ENCODE measurements around the gene SH3GL1. TPM values are rescaled to one million over a fixed set of nuclear protein-coding genes. Genes with fewer than 3 reads are reported as not detected.

SH3GL1 gene
- total RNA-seq = 52.7 TPM
- polyA plus RNA-seq (ENCODE audit: insufficient read depth, low read depth, low replicate concordance) = 34.8 TPM
- long read RNA-seq, donor 1, transcript SH3GL1-201 (10 exons, 2,516 nt) = major isoform, 19 of 19 reads
- long read RNA-seq, donor 1, partial matches to known transcripts = 0 of 19 reads
- long read RNA-seq, donor 1, other reads (novel, unspliced or antisense) = 0 of 19 reads
- long read RNA-seq, donor 2, transcript SH3GL1-201 (10 exons, 2,516 nt) = major isoform, 23 of 62 reads
- long read RNA-seq, donor 2, partial matches to known transcripts = 31 of 62 reads
- long read RNA-seq, donor 2, other reads (novel, unspliced or antisense) = 8 of 62 reads
- long read RNA-seq, donor 3, transcript SH3GL1-201 (10 exons, 2,516 nt) = major isoform, 16 of 16 reads
- long read RNA-seq, donor 3, partial matches to known transcripts = 0 of 16 reads
- long read RNA-seq, donor 3, other reads (novel, unspliced or antisense) = 0 of 16 reads
- long read RNA-seq, donor 4, transcript SH3GL1-201 (10 exons, 2,516 nt) = major isoform, 22 of 22 reads
- long read RNA-seq, donor 4, partial matches to known transcripts = 0 of 22 reads
- long read RNA-seq, donor 4, other reads (novel, unspliced or antisense) = 0 of 22 reads
- long read RNA-seq, donor 5 = 0 reads
- long read RNA-seq, donor 6, partial matches to known transcripts = 0 of 3 reads
- long read RNA-seq, donor 6, other reads (novel, unspliced or antisense) = 0 of 3 reads
- long read RNA-seq, donor 7, transcript SH3GL1-201 (10 exons, 2,516 nt) = major isoform, 46 of 68 reads
- long read RNA-seq, donor 7, partial matches to known transcripts = 4 of 68 reads
- long read RNA-seq, donor 7, other reads (novel, unspliced or antisense) = 18 of 68 reads
- long read RNA-seq, donor 8, transcript SH3GL1-201 (10 exons, 2,516 nt) = major isoform, 12 of 17 reads
- long read RNA-seq, donor 8, partial matches to known transcripts = 5 of 17 reads
- long read RNA-seq, donor 8, other reads (novel, unspliced or antisense) = 0 of 17 reads
- long read RNA-seq, donor 9, transcript SH3GL1-201 (10 exons, 2,516 nt) = major isoform, 9 of 9 reads
- long read RNA-seq, donor 9, partial matches to known transcripts = 0 of 9 reads
- long read RNA-seq, donor 9, other reads (novel, unspliced or antisense) = 0 of 9 reads
- long read RNA-seq, donor 10, transcript SH3GL1-201 (10 exons, 2,516 nt) = major isoform, 21 of 21 reads
- long read RNA-seq, donor 10, partial matches to known transcripts = 0 of 21 reads
- long read RNA-seq, donor 10, other reads (novel, unspliced or antisense) = 0 of 21 reads

GRCh38 chr19:4400135-4400936 lies at the start of gene SH3GL1:
Gene SH3GL1, minus strand, starts transcription at chr19:4400547. Its CDS starts 179 bp downstream, at chr19:4400368.
- peak within 1 kb of the TSS; percentile 91 to 97 (median 91) for H3K4me3 ChIP-seq (ENCODE audit: low read length in 3 of 3)
- TF ChIP-seq CTCF (IDR thresholded peaks at IDR 0.05; ENCODE audit: borderline replicate concordance, extremely low read depth, insufficient read depth) = peak; percentile 100
- H3K4me1 ChIP-seq (ENCODE audit: control insufficient read depth in 2 of 3, insufficient read depth in 2 of 3, low read depth in 1 of 3, low read length in 3 of 3) = peaks cover 0 to 29% (median 27%) of the 10 kb centered on the region in 3 donors
- peaks cover 0 to 8% (median under 1%) of the 10 kb centered on the region in 3 donors for H3K36me3 ChIP-seq (ENCODE audit: control insufficient read depth in 2 of 3, insufficient read depth in 3 of 3, low read length in 3 of 3)
- DNase-seq (peak; percentile 93 to 98 (median 96)), FAIRE-seq (no peak)
- H3K9ac ChIP-seq (ENCODE audit: low read length in 3 of 3) = peak within 1 kb of the TSS; percentile 86 to 94 (median 91)
- H3K27ac ChIP-seq (ENCODE audit: low read depth in 2 of 2, low read length in 2 of 2) = peak within 1 kb of the TSS; percentile 82 to 89
- H3K27me3 ChIP-seq (ENCODE audit: control insufficient read depth, insufficient read depth, low read length) = no peaks in the 10 kb centered on the region
- no peaks in the 10 kb centered on the region for H3K9me3 ChIP-seq (ENCODE audit: control insufficient read depth in 2 of 3, insufficient read depth in 1 of 3, low read length in 3 of 3)
- intact Hi-C loops (cut with DNase I) = no loop called here

GRCh38 chr19:4449639-4450028 lies 49.3 kb upstream of the SH3GL1 start:
- no peak overlapping the region for H3K27ac ChIP-seq (ENCODE audit: low read depth in 2 of 2, low read length in 2 of 2)
- peaks cover 3 to 56% (median 25%) of the 10 kb centered on the region in 3 donors for H3K36me3 ChIP-seq (ENCODE audit: control insufficient read depth in 2 of 3, insufficient read depth in 3 of 3, low read length in 3 of 3)
- FAIRE-seq = no peak
- no peak for TF ChIP-seq CTCF (IDR thresholded peaks at IDR 0.05; ENCODE audit: borderline replicate concordance, extremely low read depth, insufficient read depth)
- H3K4me1 ChIP-seq (ENCODE audit: control insufficient read depth in 2 of 3, insufficient read depth in 2 of 3, low read depth in 1 of 3, low read length in 3 of 3) = no peaks in the 10 kb centered on the region
- no peaks in the 10 kb centered on the region for H3K27me3 ChIP-seq (ENCODE audit: control insufficient read depth, insufficient read depth, low read length)
- H3K9me3 ChIP-seq (ENCODE audit: control insufficient read depth in 2 of 3, insufficient read depth in 1 of 3, low read length in 3 of 3) = no peaks in the 10 kb centered on the region
- no peak overlapping the region for H3K4me3 ChIP-seq (ENCODE audit: low read length in 3 of 3)
- intact Hi-C loops (cut with DNase I) = no loop called here
- DNase-seq = no peak
- H3K9ac ChIP-seq (ENCODE audit: low read length in 3 of 3) = no peak overlapping the region

GRCh38 chr19:4449022-4449638 lies 48.8 kb upstream of the SH3GL1 start:
- intact Hi-C loops (cut with DNase I) = no loop called here
- no peaks in the 10 kb centered on the region for H3K27me3 ChIP-seq (ENCODE audit: control insufficient read depth, insufficient read depth, low read length)
- H3K27ac ChIP-seq (ENCODE audit: low read depth in 2 of 2, low read length in 2 of 2) = no peak overlapping the region
- H3K4me1 ChIP-seq (ENCODE audit: control insufficient read depth in 2 of 3, insufficient read depth in 2 of 3, low read depth in 1 of 3, low read length in 3 of 3) = no peaks in the 10 kb centered on the region
- H3K36me3 ChIP-seq (ENCODE audit: control insufficient read depth in 2 of 3, insufficient read depth in 3 of 3, low read length in 3 of 3) = peaks cover 3 to 58% (median 25%) of the 10 kb centered on the region in 3 donors
- DNase-seq (no peak), FAIRE-seq (no peak)
- no peaks in the 10 kb centered on the region for H3K9me3 ChIP-seq (ENCODE audit: control insufficient read depth in 2 of 3, insufficient read depth in 1 of 3, low read length in 3 of 3)
- no peak overlapping the region for H3K4me3 ChIP-seq (ENCODE audit: low read length in 3 of 3)
- TF ChIP-seq CTCF (IDR thresholded peaks at IDR 0.05; ENCODE audit: borderline replicate concordance, extremely low read depth, insufficient read depth) = no peak
- H3K9ac ChIP-seq (ENCODE audit: low read length in 3 of 3) = no peak overlapping the region

Measured in kidney (tissue), 22 donors.